DMS153 (cell line): ENCODE data around the gene WIF1.
A peak's percentile ranks its signal among the peaks of the same experiment; 100 is the strongest.

Experiments used
- DNase-seq: peaks from one replicate; lab custom pipeline; 2025; lab: John Stamatoyannopoulos, UW

The WIF1 gene, protein sequence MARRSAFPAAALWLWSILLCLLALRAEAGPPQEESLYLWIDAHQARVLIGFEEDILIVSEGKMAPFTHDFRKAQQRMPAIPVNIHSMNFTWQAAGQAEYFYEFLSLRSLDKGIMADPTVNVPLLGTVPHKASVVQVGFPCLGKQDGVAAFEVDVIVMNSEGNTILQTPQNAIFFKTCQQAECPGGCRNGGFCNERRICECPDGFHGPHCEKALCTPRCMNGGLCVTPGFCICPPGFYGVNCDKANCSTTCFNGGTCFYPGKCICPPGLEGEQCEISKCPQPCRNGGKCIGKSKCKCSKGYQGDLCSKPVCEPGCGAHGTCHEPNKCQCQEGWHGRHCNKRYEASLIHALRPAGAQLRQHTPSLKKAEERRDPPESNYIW

DNA sequence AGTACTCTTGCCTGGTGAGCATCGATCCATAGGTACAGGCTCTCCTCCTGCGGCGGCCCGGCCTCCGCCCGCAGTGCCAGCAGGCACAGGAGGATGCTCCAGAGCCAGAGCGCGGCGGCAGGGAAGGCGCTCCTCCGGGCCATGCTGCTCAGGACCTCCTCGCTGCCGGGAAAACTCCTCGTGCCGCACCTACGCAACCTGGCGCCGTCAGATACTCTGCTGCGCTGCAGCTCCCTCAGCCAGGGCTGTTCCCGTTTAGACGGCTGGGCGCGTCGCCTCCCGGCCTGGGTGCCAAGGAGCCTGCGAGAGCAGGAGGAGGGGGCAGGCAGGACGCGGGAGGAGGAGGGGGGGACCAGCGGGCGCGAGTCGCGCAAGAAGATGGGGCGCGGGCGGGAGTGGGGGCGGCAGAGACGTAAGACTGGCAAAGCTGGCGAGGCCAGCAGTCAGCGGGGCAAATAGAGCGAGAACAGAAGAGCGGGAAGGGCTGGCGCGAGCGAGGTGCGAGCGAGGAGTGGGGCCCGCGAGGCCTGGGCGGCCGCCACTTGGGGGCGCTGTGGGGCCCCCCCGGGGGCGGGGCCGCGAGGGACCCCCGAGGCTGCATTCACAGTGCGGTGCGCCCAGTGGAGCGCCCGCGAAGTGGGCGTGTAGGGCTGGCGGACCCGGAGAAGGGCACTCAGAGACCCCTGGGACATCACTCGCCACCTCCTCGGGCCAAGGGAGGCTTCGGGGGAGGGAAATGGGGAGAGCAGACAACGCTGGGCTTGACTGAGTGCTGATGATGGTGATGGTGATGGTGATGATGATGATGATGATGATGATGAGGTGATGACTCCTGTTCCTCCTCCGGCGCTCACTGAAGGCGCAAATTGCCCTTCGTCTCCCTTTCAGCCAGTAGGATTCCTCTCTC, at the start of gene WIF1:
Gene WIF1 (minus strand): TSS at position 257 of the 907 bp plus-strand sequence. CDS start 114 bp downstream, at position 143.
- peak; percentile 61 for DNase-seq

DNA sequence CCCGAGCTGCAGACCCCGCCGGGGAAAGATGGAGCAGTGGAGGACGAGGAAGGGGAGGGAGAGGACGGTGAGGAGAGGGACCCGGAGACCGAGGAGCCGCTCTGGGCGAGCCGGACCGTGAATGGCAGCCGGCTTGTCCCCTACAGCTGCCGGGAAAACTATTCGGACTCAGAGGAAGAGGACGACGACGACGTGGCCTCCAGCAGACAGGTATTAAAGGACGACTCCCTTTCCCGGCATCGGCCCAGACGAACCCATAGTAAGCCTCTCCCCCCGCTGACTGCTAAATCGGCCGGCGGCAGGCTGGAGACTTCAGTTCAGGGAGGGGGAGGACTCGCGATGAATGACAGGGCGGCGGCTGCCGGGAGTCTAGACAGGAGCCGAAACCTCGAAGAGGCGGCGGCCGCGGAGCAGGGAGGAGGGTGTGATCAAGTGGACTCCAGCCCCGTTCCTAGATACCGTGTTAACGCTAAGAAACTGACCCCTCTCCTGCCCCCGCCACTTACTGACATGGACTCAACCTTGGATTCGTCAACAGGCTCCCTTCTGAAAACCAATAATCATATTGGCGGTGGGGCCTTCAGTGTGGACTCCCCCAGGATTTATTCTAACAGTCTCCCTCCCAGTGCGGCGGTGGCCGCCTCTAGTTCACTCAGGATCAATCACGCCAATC, 49.2 kb upstream of the WIF1 start:
- peak; percentile 9 for DNase-seq

DNA sequence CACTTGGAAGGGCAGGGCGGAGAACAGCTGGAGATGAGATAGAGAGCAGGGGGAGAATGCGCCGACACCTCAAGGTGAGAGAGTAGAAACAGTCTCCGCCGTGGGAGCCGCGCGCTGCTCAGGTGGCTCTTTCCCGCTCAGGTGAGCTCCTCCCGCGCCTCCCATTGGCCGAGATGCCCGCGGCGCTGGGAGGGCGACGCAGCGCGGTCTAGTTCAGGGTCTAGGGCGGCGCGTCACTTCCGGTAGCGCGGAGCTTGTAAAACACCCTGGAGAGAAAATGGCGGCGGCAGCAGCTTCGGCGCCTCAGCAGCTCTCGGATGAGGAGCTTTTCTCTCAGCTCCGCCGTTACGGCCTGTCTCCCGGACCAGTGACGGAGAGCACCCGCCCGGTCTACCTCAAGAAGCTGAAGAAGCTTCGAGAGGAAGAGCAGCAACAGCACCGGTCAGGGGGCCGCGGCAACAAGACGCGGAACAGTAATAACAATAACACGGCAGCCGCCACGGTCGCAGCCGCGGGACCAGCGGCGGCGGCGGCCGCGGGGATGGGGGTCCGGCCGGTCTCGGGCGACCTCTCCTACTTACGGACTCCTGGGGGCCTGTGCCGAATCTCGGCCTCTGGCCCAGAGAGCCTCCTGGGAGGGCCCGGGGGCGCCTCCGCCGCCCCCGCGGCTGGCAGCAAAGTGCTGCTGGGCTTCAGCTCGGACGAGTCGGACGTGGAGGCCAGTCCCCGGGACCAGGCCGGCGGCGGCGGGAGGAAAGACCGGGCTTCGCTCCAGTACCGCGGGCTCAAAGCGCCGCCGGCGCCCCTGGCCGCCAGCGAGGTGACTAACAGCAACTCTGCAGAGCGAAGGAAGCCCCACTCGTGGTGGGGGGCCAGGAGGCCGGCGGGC, 48.5 kb upstream of the WIF1 start, which contains the start of gene LEMD3:
Gene LEMD3 (plus strand): TSS at position 264 of the 889 bp plus-strand sequence. CDS start 14 bp downstream, at position 278.
- DNase-seq = peak; percentile 95

DNA sequence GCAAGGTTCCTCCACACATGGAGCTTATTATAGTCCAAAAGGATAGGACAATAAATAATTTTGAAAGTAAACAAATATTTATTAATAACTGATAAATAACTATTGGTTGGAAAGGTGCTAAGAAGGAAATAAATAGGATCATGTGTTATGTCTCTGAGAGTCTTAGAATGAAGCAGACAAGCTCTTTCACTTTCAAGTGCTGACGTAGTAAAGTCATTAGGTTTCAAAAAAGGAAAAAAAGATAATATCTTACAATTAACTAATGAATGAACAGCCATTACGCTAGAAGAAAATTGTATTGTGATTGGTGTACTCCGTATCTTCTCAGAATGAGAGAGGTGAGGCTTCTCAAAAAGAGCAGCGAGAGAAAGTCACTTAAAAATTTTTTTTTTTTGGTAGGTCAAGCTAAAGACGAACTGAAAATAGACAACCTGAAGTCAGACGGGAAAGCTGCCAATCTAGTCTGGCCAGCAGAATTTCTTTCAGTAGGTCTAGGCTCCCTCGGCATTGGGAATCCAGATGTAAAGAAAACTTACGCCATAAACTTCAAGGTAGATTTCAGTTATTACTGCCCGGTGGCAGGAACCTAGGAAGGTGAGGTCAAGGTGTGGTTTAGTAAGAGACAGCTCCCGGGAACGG, 47.7 kb upstream of the WIF1 start:
- DNase-seq = no peak

DNA sequence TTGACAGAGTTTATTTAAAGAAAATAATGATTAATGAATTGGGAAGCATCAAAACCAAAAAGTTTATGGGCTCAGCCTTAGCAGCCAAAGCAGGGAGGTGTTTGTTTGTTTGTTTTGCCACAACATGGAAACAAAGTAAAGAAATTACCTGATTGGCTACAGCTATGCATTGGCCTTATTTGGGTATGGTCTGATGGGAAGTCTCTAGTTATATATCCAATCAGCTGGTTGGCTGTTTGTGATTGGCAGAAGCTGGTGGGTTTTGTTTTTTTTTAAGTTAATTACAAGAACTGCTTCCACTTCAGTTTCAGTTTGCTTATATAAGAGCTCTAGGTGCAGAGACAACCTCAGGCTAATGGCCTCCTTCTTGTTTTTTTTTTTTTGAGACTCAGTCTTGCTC, 43.7 kb upstream of the WIF1 start:
- no peak for DNase-seq

DNA sequence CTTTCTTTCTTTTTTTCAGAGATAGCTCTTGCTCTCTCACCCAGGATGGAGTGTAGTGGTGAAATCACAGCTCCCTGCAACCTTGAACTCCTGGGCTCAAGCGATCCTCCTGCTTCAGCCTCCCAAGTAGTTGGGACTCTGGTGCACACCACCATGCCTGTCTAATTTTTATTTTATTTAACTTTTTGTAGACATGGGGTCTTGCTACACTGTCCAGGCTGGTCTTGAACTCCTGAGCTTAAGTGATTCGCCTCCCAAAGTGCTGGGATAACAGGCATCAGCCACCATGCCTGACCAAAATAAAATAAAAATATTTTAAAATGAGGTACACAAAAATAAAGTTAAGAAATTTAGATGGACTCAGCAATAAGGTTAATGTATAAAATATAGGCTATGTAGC, 43.1 kb upstream of the WIF1 start:
- no peak for DNase-seq

DNA sequence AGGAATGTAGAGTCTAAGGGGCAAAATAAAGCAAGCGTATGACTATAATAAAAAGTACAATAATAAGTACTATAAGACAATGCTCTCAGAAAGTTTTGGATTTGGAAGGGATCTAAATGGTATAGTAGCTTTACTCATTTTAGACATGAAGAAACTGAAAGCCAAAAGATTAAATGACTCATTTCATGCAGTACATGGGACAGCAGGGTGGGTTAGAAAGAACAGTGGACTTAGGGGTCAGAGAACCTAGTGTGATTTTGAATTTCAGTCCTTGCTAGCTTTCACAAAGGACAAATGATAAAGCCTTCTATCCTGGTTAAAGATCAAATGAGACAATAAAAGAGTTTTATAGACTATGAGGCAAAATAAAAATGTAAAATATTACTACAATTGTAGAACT, 41.5 kb upstream of the WIF1 start:
- DNase-seq = no peak

DNA sequence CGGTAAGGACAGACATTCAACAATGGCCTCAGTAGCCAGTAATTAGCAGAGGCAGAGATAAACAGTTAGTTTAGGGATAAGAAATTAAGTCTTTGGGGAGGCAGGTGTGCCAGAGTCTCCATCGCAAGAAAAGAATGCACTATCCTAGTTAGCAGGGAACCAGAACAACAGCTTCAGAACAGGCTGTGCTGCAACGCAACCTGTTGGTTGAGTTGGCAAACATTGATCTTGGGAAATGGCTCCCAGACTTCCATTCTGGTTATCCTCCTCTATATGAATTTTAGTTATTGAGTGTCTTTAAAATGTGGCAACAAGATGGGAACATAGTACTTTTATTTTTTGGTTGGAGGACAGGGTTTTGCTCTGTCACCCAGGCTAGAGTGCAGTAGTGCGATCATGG, 36.0 kb upstream of the WIF1 start:
- no peak for DNase-seq

DNA sequence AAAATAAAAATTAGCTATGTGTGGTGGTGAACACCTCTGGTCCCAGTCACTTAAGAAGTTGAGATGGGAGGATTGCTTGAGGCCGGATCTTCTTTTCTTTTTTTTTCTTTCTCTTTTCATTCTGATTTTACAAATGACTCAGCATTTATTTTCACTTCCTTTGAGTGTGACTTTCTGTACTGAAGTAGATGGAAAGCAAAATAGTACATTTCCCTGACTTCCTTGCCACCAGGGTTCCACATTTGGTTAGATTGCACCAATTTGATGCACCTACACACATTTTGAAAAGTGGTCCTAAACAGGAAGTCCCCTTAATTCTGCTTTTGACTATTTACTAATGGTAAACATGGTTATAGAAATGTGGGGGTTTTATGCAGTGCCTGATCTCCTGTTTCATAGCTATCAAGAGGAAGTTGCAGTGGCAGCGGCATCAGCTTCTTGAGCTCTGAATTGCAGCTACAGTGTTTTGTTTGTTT, 35.3 kb upstream of the WIF1 start:
- DNase-seq = peak; percentile 26

DNA sequence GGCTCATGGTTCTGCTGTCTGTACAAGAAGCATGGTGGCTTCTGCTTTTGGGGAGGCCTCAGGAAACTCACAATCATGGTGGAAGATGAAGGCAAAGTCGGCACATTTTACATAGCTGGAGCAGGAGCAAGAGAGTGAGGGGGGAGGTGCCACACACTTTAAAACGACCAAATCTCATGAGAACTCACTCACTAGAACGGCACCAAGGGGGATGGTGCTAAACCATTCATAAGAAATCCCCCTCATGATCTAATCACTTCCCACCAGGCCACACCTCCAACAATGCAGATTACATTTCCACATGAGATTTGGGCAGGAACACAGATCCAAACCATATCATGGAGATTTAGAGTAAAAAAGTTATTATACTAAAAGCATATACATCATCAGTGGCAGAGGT, 34.7 kb upstream of the WIF1 start:
- DNase-seq = no peak

DNA sequence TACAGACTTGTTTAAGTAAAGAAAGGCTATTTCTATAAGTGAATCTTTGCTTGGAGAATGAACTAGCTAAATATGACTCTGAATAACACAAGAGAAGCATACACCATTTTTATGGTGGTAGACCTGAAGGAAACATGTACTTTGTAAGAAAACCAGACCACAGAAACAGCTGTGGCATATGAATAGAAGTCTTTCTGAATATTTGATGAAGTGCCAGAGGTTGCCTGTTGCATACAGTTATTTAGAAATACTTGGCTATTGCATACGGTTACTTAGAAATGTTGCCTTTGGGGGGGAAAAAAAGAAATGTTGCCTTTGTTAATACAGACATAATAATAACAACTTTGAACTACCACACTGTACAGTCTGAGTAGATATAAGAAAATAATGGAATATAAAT, 31.5 kb upstream of the WIF1 start:
- no peak for DNase-seq

DNA sequence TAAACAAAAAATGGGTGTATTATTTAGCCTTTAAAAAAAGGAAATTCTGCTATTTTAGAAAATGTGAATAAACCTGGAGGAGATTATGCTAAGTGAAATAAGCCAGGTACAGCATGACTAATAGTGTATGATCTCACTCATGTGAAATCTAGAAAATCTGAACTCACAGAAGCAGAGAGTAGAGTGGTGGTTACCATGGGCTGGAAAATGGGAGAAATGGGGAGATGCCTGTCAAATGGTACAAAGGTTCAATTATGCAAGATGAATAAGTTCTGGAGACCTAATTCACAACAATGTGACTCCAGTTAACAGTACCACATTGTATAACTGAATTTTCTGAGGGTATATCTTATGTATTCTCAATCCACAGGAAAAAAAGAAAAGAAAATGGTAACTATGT, 30.9 kb upstream of the WIF1 start:
- no peak for DNase-seq

DNA sequence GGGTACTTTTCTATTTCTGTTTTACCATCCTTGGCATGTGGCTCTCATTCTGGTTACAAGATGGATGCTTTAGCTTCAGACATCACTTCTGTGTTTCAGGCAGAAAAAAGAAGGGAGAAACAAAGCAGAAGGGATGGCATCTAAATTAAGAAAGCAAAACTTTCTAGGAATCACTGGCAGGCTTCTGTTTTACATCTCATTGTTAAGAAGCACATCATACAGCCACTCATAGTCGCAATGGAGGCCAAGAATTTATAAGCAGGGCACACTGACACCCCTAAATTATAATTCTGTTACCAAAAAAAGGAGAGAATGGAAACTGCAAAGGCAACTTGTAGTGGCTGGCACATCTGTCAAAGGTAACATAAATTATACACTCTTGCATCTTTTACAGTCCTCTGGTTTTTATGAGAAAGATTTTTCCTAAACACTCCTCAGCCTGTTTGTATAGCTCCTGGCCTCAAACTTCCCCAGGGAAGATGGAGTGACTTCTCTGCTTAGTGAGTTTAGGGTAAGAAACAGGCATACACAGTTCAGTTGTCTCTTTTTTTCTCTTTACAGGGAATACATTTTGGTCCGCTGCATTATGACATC, 26.3 kb upstream of the WIF1 start:
- no peak for DNase-seq

DNA sequence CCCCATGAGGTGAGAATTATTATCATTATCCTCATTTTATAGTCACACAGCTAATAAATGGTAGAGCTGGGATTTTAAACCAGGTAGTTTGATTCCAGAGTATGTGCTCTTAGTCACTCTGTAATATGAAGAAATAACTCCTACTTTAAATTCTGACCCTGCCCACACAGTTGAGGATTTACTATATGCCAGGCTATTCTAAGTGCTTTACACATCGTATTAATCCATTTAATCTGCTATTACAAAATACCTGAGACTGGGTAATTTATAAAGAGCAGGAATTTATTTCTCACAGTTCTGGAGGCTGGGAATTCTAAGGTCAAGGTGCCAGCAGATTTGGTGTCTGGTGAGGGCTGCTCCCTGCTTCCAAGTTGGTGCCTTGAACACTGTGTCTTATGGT, 19.6 kb upstream of the WIF1 start:
- DNase-seq = no peak

DNA sequence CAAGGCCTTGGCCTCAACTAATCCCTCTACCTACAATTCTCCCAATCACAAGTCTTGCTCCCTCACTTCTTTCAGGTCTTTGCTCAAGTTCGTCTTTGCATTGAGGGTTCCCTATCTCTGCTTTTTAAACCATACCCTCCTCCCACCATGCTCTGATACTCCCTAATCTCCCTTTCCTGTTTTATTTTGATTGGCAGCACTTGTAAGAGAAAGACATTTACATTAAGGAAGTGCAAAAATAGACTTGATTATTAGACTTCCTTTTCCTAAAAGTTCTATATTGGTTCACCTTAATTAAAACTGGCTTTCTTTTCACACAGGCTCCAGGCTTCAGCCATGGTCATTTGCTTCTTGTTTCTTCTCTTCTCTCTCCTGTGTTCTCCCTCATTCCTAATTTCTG, 18.3 kb upstream of the WIF1 start:
- no peak for DNase-seq

DNA sequence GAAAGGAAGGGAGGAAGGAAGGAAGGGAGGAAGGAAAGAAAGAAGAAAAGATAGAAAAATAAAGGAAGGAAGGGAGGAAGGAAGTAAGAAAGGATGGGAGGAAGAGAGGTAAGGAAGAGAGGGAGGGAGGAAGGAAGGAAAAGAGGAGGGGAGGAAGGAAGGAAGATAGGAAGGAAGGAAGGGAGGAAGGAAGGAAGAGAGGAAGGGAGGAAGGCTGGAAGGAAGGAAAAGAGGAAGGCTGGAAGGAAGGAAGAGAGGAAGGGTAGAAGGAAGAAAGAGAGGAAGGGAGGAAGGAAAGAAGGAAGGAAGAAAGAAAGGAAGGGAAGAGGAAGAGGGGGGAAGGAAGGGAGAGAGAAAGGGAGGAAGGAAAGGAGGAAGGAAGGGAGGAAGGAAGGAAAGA, 12.8 kb upstream of the WIF1 start:
- no peak for DNase-seq

DNA sequence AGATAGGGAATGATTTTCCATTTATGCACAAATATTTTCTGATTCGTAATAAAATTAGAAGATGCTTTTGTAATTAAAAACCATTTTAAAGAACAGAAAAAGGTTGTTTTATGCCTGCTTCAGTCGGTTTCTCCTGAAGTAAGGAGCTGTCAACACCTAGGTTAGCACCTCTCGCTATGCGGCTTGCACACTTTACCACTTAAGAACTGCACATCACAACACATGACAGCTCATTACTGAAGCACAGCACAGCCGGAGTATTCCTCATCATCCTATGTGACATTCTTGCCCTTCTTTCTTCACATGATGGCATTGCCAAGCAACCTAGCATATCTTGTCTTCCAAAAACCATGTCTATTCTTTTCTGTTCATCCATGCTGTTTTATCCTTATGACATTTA, 5.4 kb upstream of the WIF1 start:
- no peak for DNase-seq

DNA sequence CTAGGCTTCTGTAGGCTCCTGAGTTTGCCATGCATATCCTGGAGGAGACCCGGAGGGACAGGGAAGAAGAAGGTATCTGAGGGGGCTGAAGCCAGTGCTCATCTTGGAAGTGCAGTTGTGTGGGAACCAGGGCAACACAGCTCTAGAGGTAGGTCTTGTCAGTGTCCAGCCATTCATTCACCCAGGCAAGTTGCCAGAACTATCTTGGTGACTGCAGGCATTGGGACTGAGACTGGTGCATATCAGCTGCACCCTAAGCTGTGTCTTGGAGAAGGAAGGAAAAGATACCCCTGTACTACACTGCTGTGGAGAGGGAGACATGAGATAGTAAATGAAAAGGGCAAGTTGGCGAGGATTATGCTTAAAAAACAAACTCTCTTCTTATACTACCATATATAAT, 4.9 kb upstream of the WIF1 start:
- DNase-seq = no peak

DNA sequence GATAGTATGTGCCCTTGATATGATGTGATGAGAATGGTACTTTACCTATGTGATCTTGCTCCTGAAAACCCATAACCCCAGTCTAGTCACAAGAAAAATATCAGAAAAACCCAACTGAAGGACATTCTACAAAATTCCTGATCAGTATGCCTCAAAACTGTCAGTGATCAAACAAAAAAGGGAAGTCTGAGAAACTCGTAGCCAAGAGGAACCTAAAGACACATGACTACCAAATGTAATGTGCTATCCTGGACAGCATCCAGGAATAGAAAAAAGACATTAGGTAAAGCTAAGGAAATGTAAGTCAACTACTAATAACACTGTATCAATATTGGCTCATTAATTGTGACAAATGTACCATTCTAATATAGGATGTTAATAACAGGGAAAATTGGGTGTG, 4.1 kb upstream of the WIF1 start:
- no peak for DNase-seq

DNA sequence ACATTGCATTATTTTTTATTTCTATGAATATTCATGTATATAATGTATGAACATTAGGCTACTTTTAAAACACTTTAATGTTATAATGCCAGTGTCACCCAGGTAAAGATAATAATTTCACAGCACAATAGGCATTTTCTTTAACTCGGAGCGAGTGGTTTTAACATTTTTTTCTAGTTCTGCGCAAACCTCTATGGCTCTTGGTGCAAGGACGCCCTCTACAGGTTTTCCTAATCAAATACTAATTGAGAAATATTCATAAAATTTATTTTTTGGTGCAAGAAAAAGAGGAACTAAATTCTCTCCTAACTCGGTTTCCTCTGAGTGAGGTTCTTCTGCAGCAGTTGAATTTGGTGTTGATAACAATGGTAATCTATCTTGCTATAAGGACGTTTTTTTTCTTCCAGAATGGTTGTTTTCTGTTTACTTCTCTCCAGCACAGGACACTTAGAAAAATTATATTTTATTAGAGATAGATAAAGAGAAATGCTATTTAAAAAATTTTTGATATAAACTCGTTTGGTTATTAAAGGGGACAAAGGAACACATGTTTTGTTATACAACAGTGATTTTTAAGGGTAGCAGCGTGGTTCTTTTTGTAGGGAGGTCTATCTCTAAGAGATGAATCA, 2.4 kb upstream of the WIF1 start:
- peak; percentile 11 for DNase-seq
